Kidney (tissue), 14 donors: ENCODE results near the gene ALKBH3. TPM values are rescaled to one million over a fixed set of nuclear protein-coding genes. Genes with fewer than 3 reads are reported as not detected.

ENCODE experiments used
- DNase-seq, 5 donors: peaks; one replicate each; pipeline ENCODE4 v3.0.0-alpha.2; 2013 to 2020
- FAIRE-seq: peaks from 2 replicates; lab custom pipeline; 2012; peaks lifted over from hg19 to GRCh38; lab: Jason Lieb, UNC
- H3K27ac ChIP-seq, 2 donors: one replicate each; pipeline ENCODE4 v1.7.0; 2013; ENCODE audit warnings: low read depth in 2 of 2, low read length in 2 of 2, inconsistent platforms in 1 of 2
- H3K27me3 ChIP-seq: one replicate; pipeline ENCODE4 v1.7.1; 2013; ENCODE audit warnings: low read length, inconsistent platforms; ENCODE audit not compliant: control insufficient read depth, insufficient read depth
- H3K36me3 ChIP-seq, 3 donors: one replicate each; pipeline versions ENCODE4 v1.7.0 to v1.7.1; 2013; ENCODE audit warnings: low read length in 3 of 3, control low read depth in 1 of 3, inconsistent platforms in 1 of 3; ENCODE audit not compliant: insufficient read depth in 3 of 3, control insufficient read depth in 2 of 3
- H3K4me1 ChIP-seq, 3 donors: one replicate each; pipeline versions ENCODE4 v1.7.0 to v1.7.1; 2013; ENCODE audit warnings: low read length in 3 of 3, inconsistent platforms in 1 of 3, low read depth in 1 of 3; ENCODE audit not compliant: control insufficient read depth in 2 of 3, insufficient read depth in 2 of 3
- H3K4me3 ChIP-seq, 3 donors: one replicate each; pipeline versions ENCODE4 v1.7.0 to v1.8.1; 2013; ENCODE audit warnings: low read length in 3 of 3, control low read depth in 1 of 3, inconsistent platforms in 1 of 3
- H3K9ac ChIP-seq, 3 donors: one replicate each; pipeline versions ENCODE4 v1.7.0 to v1.7.1; 2013; ENCODE audit warnings: low read length in 3 of 3, control low read depth in 1 of 3, inconsistent platforms in 1 of 3
- H3K9me3 ChIP-seq, 3 donors: one replicate each; pipeline versions ENCODE4 v1.7.0 to v1.7.1; 2013; ENCODE audit warnings: low read length in 3 of 3, control low read depth in 1 of 3, inconsistent platforms in 1 of 3; ENCODE audit not compliant: control insufficient read depth in 2 of 3, insufficient read depth in 1 of 3
- CTCF ChIP-seq: IDR thresholded peaks from 3 replicates; pipeline ENCODE4 v1.5.1; 2012; ENCODE audit warnings: mild to moderate bottlenecking, moderate library complexity, borderline replicate concordance; ENCODE audit not compliant: insufficient read depth; ENCODE audit errors: extremely low read depth
- intact Hi-C: fragments of 100-400 bp; cut with DNase I; formaldehyde crosslinking; loops from one replicate; pipeline ENCODE4 v1.11.1; 2022
- polyA plus RNA-seq: library from polyadenylated mRNA; stranded (reverse); fragments of 350-450 nt; fragmentation: Illumina TruSeq; extraction: RNeasy Lipid Tissue Mini Kit (QIAGEN cat#74804); gene quantifications from one replicate; pipeline ENCODE4 v1.2.3, GENCODE V29; 2014; ENCODE audit warnings: low read depth, low replicate concordance; ENCODE audit not compliant: insufficient read depth
- total RNA-seq: library from RNA; stranded (reverse); fragmentation: NEBNext Ultra II Directional; extraction: Animal tissue kit (Norgen Biotek cat#: 25700); gene quantifications from one replicate; pipeline ENCODE4 v1.2.1, GENCODE V29; 2021
- donor health status: control.
- donor health status: control.
- donor health status: control.
- donor health status: control.
- donor health status: control.
- donor health status: DM: yes; HTN: yes; CAD: no.
- donor health status: Normal renal cell carcinoma (clear cell type).

Gene ALKBH3
- total and polyA plus RNA-seq, 2 donors from 2014 or later = 23.8 to 49.0 TPM

GRCh38 chr11:43933608-43934551 lies 53.2 kb downstream of the ALKBH3 start:
- FAIRE-seq = no peak
- Histone ChIP-seq H3K27me3 (no peaks in the 10 kb centered on the region), H3K4me1 (peaks cover 0 to 8% (median 0%) of the 10 kb centered on the region in 3 donors), H3K4me3 (no peak overlapping the region), H3K9me3 (no peaks in the 10 kb centered on the region), H3K9ac (no peak overlapping the region), H3K27ac (no peak overlapping the region), H3K36me3 (no peaks in the 10 kb centered on the region)
- no peak for TF ChIP-seq CTCF
- intact Hi-C loops = no loop called here
- peak in 4 of 5 donors; percentile 75 to 78 (median 78) for DNase-seq

GRCh38 chr11:43934601-43935423 lies 54.2 kb downstream of the ALKBH3 start:
- Histone ChIP-seq H3K4me3 (no peak overlapping the region), H3K9me3 (no peaks in the 10 kb centered on the region), H3K27ac (no peak overlapping the region), H3K4me1 (peaks cover 0 to 8% (median 0%) of the 10 kb centered on the region in 3 donors), H3K36me3 (no peaks in the 10 kb centered on the region), H3K27me3 (no peaks in the 10 kb centered on the region), H3K9ac (no peak overlapping the region)
- FAIRE-seq (no peak), DNase-seq (peak in 1 of 5 donors; percentile 42)
- intact Hi-C loops = no loop called here
- TF ChIP-seq CTCF = no peak

- Histone ChIP-seq H3K9ac (no peak overlapping the region), H3K4me3 (no peak overlapping the region), H3K9me3 (no peaks in the 10 kb centered on the region), H3K27ac (no peak overlapping the region), H3K36me3 (no peaks in the 10 kb centered on the region), H3K4me1 (peaks cover 0 to 8% (median 0%) of the 10 kb centered on the region in 3 donors), H3K27me3 (no peaks in the 10 kb centered on the region)
- TF ChIP-seq CTCF = no peak
- FAIRE-seq (no peak), DNase-seq (peak in 1 of 5 donors; percentile 31)
- intact Hi-C loops = no loop called here
Observed at GRCh38 chr11:43935424-43935979, 54.9 kb downstream of the ALKBH3 start.
